Nephron (organoid): ENCODE data around the gene CLTB.
A peak's percentile ranks its signal among the peaks of the same experiment; 100 is the strongest.

Experiments
- H3K27ac Mint-ChIP-seq, 3 experiments: 2 replicates each; pipeline ENCODE4 v1.8.0; 2020; ENCODE audit warnings: mixed read lengths in 3 of 3, mild to moderate bottlenecking in 2 of 3, moderate library complexity in 1 of 3
- H3K27me3 Mint-ChIP-seq: 2 replicates; pipeline ENCODE4 v1.8.0; 2021; ENCODE audit warnings: low read depth, mild to moderate bottlenecking, moderate library complexity, mixed read lengths
- H3K36me3 Mint-ChIP-seq: 2 replicates; pipeline ENCODE4 v1.8.0; 2020; ENCODE audit warnings: low read depth, mixed read lengths
- H3K4me1 Mint-ChIP-seq: 2 replicates; pipeline ENCODE4 v1.8.0; 2020; ENCODE audit warnings: mixed read lengths
- H3K4me3 Mint-ChIP-seq, 3 experiments: 2 replicates each; pipeline ENCODE4 v1.8.0; 2020; ENCODE audit warnings: mild to moderate bottlenecking in 3 of 3, mixed read lengths in 3 of 3, moderate library complexity in 2 of 3
- H3K9me3 Mint-ChIP-seq: 2 replicates; pipeline ENCODE4 v1.8.0; 2020; ENCODE audit warnings: mixed read lengths
- TF ChIP-seq, protein P1 (sequence below), 3 experiments: fragments of 200-600 bp; sonication (generic); IDR thresholded peaks; one replicate each; pipeline ENCODE4 v1.5.0; 2021; ENCODE audit warnings: antibody characterized with exemption in 3 of 3; ENCODE audit not compliant: unreplicated experiment in 3 of 3

The CLTB gene

GRCh38 chr5:176414704-176415103 lies 1.6 kb downstream of the CLTB start:
- Mint-ChIP-seq H3K27me3 (peaks cover 11% of the 10 kb centered on the region), H3K36me3 (peaks cover 5% of the 10 kb centered on the region), H3K4me1 (peaks cover 13% of the 10 kb centered on the region), H3K9me3 (no peaks in the 10 kb centered on the region), H3K4me3 (peak overlapping the region; percentile 78 to 85 (median 85)), H3K27ac (peak overlapping the region in 1 of 3 experiments; percentile 56)
- TF ChIP-seq, protein P1, sequence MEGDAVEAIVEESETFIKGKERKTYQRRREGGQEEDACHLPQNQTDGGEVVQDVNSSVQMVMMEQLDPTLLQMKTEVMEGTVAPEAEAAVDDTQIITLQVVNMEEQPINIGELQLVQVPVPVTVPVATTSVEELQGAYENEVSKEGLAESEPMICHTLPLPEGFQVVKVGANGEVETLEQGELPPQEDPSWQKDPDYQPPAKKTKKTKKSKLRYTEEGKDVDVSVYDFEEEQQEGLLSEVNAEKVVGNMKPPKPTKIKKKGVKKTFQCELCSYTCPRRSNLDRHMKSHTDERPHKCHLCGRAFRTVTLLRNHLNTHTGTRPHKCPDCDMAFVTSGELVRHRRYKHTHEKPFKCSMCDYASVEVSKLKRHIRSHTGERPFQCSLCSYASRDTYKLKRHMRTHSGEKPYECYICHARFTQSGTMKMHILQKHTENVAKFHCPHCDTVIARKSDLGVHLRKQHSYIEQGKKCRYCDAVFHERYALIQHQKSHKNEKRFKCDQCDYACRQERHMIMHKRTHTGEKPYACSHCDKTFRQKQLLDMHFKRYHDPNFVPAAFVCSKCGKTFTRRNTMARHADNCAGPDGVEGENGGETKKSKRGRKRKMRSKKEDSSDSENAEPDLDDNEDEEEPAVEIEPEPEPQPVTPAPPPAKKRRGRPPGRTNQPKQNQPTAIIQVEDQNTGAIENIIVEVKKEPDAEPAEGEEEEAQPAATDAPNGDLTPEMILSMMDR (IDR thresholded peaks at IDR 0.05; ENCODE audit: unreplicated experiment in 3 of 3), result no peak

DNA sequence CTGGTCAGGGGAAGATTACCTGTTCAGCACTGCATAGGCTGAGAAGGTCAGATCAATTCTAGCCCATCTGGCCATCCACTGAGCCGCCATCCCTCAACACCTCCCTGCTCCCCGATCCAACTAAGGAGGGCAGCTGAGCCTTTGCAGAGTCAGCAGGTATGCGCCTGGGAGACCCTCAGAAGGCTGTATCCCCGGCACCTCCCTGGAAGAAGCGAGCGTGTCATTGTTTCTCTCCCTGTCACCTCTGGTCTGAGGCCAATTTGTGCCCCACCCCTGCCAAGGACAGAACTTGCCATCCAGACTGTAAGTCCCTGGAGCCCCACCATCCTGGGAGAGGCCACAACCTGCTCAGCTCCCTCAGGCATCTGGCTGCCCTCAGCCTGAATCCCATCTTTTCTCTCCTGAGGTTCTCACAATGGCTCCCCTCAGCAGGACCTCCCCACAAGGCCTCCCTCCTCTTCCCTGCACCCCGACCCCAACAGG lies 2.6 kb downstream of the CLTB start:
- Mint-ChIP-seq H3K9me3 (no peaks in the 10 kb centered on the region), H3K4me3 (peak overlapping the region in 1 of 3 experiments; percentile 14), H3K27me3 (peaks cover 6% of the 10 kb centered on the region), H3K27ac (no peak overlapping the region), H3K4me1 (peaks cover 13% of the 10 kb centered on the region), H3K36me3 (peaks cover 6% of the 10 kb centered on the region)
- TF ChIP-seq, protein P1 (IDR thresholded peaks at IDR 0.05; ENCODE audit: unreplicated experiment in 3 of 3), result no peak

GRCh38 chr5:176413255-176413565 lies 3.1 kb downstream of the CLTB start:
- Mint-ChIP-seq H3K27me3 (peaks cover 4% of the 10 kb centered on the region), H3K4me3 (peak overlapping the region in 2 of 3 experiments; percentile 27 to 33), H3K27ac (no peak overlapping the region), H3K36me3 (peaks cover 6% of the 10 kb centered on the region), H3K4me1 (peaks cover 13% of the 10 kb centered on the region), H3K9me3 (no peaks in the 10 kb centered on the region)
- TF ChIP-seq, protein P1 (IDR thresholded peaks at IDR 0.05; ENCODE audit: unreplicated experiment in 3 of 3), result no peak

DNA sequence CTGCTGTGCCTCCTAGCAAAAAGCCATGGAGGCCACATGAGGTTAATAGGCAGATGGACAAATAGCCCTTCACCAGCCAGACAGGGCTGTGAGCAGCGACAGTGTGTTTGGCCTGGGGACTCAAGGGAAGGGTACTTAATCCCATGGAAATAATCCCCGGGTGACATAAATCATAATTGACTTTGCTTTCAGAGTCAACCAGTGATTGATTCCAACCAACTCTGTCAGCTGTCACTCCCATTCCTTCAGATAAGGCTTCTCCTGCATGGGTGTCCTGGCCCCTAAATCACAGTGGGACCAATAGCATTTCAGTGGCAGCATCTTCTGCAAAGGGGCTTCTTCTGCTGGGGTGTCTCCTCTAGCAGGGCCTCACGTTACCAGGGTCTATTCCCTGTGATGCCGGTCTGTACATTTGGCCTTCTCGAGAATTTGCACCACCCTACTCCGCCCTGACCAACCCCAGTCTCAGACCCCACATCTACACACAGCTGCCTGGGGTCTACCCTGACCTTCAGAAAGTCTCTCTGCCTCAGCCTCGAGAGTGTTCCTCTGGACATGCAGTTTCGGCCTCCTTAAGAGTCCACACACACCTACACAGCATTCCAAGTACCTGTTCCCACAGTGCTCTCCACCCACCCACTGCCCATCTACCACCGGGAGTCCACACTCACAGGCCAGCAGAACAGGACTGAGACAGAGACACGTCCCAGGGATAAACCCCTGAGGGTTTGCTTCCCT lies 3.7 kb downstream of the CLTB start:
- Mint-ChIP-seq H3K27me3 (no peaks in the 10 kb centered on the region), H3K36me3 (peaks cover 9% of the 10 kb centered on the region), H3K9me3 (no peaks in the 10 kb centered on the region), H3K4me3 (peak overlapping the region; percentile 27 to 33 (median 27)), H3K4me1 (peaks cover 13% of the 10 kb centered on the region), H3K27ac (peak overlapping the region in 1 of 3 experiments; percentile 28)
- TF ChIP-seq, protein P1 (IDR thresholded peaks at IDR 0.05; ENCODE audit: unreplicated experiment in 3 of 3), result no peak

GRCh38 chr5:176410486-176411180 lies 5.7 kb downstream of the CLTB start:
- H3K9me3 Mint-ChIP-seq, result no peaks in the 10 kb centered on the region
- peaks cover 12% of the 10 kb centered on the region for H3K4me1 Mint-ChIP-seq
- TF ChIP-seq, protein P1 (IDR thresholded peaks at IDR 0.05; ENCODE audit: unreplicated experiment in 3 of 3), result no peak
- H3K36me3 Mint-ChIP-seq, result peaks cover 11% of the 10 kb centered on the region
- H3K27me3 Mint-ChIP-seq, result no peaks in the 10 kb centered on the region
- H3K4me3 Mint-ChIP-seq, result no peak overlapping the region
- no peak overlapping the region for H3K27ac Mint-ChIP-seq
